GM12875 (cell line): ENCODE measurements around the gene SNED1.

ENCODE experiments used
- H3K4me3 ChIP-seq: one replicate; pipeline ENCODE4 v1.5.1; 2011; ENCODE audit warnings: low read depth, low read length, control low read depth
- CTCF ChIP-seq: IDR thresholded peaks from 2 replicates; pipeline ENCODE4 v1.5.1; 2011; ENCODE audit warnings: low read depth, mild to moderate bottlenecking, control low read depth, inconsistent platforms, low read length, moderate library complexity, borderline replicate concordance; ENCODE audit not compliant: insufficient read depth

SNED1 gene

GRCh38 chr2:241036397-241036963 lies 38.1 kb downstream of the SNED1 start:
- peak overlapping the region; percentile 52 for H3K4me3 ChIP-seq
- no peak for TF ChIP-seq CTCF

- no peak for TF ChIP-seq CTCF
- H3K4me3 ChIP-seq = peak overlapping the region; percentile 52
Observed at GRCh38 chr2:241036964-241037421, 38.6 kb downstream of the SNED1 start.

- no peak for TF ChIP-seq CTCF
- H3K4me3 ChIP-seq = peak overlapping the region; percentile 52
Observed at GRCh38 chr2:241037498-241037897, 39.1 kb downstream of the SNED1 start.

GRCh38 chr2:241038374-241039180 lies 40.2 kb downstream of the SNED1 start:
- no peak overlapping the region for H3K4me3 ChIP-seq
- no peak for TF ChIP-seq CTCF

- H3K4me3 ChIP-seq = no peak overlapping the region
- TF ChIP-seq CTCF = no peak
Observed at GRCh38 chr2:241039416-241039815, 41.0 kb downstream of the SNED1 start.

- H3K4me3 ChIP-seq = no peak overlapping the region
- no peak for TF ChIP-seq CTCF
Observed at GRCh38 chr2:241040081-241040803, 41.8 kb downstream of the SNED1 start.

GRCh38 chr2:241041589-241042158 lies 43.3 kb downstream of the SNED1 start:
- no peak overlapping the region for H3K4me3 ChIP-seq
- TF ChIP-seq CTCF = no peak
